Measurements from ENCODE around the gene KRT34. TPM values are rescaled to one million over a fixed set of nuclear protein-coding genes. Genes with fewer than 3 reads are reported as not detected.
A peak's percentile ranks its signal among the peaks of the same experiment; 100 is the strongest.
"Not testable (repeated sequence)": the region's sequence is repeated elsewhere in the genome, so short reads cannot be mapped to it uniquely, and the experiment has no call there.

Gene KRT34
- total and polyA plus RNA-seq, 9 donors = not detected

- H3K9me3 ChIP-seq (replicated peaks; ENCODE audit: control insufficient read depth, low read depth, low read length) = no peaks in the 10 kb centered on the region
- H3K27me3 ChIP-seq (ENCODE audit: control insufficient read depth, insufficient read depth, low read length) = no peaks in the 10 kb centered on the region
- no peak overlapping the region for H3K4me3 ChIP-seq (ENCODE audit: low read length)
- H3K27ac ChIP-seq (ENCODE audit: low read length) = no peak overlapping the region
- no peaks in the 10 kb centered on the region for H3K36me3 ChIP-seq (ENCODE audit: control insufficient read depth, insufficient read depth, low read length)
- no CpG with 5 or more reads among the region's 2 CpGs for WGBS (ENCODE audit: insufficient coverage)
- DNase-seq = no peak
- H3K4me1 ChIP-seq (ENCODE audit: control insufficient read depth, insufficient read depth, low read length) = peaks cover 2% of the 10 kb centered on the region
Measured at GRCh38 chr17:41369023-41369422, 13.1 kb downstream of the KRT34 start.

GRCh38 chr17:41367426-41368075 is 14.6 kb downstream of the KRT34 start:
- Histone ChIP-seq H3K36me3 (ENCODE audit: control insufficient read depth, insufficient read depth, low read length) (no peaks in the 10 kb centered on the region), H3K27ac (ENCODE audit: low read length) (no peak overlapping the region), H3K4me3 (ENCODE audit: low read length) (no peak overlapping the region), H3K9me3 (replicated peaks; ENCODE audit: control insufficient read depth, low read depth, low read length) (no peaks in the 10 kb centered on the region), H3K27me3 (ENCODE audit: control insufficient read depth, insufficient read depth, low read length) (peaks cover 4% of the 10 kb centered on the region), H3K4me1 (ENCODE audit: control insufficient read depth, insufficient read depth, low read length) (peaks cover 2% of the 10 kb centered on the region)
- DNase-seq = peak; percentile 22
- 82% methylated on average over 3 of the region's 10 CpGs for WGBS (ENCODE audit: insufficient coverage)

GRCh38 chr17:41366070-41366469 is 16.0 kb downstream of the KRT34 start:
- H3K36me3 ChIP-seq (ENCODE audit: control insufficient read depth, insufficient read depth, low read length) = no peaks in the 10 kb centered on the region
- no peak overlapping the region for H3K27ac ChIP-seq (ENCODE audit: low read length)

GRCh38 chr17:41363881-41364280 is 18.2 kb downstream of the KRT34 start:
- Histone ChIP-seq H3K27ac (ENCODE audit: low read length) (no peak overlapping the region), H3K27me3 (ENCODE audit: control insufficient read depth, insufficient read depth, low read length) (peaks cover 4% of the 10 kb centered on the region), H3K4me3 (ENCODE audit: low read length) (no peak overlapping the region), H3K9me3 (replicated peaks; ENCODE audit: control insufficient read depth, low read depth, low read length) (peaks cover 2% of the 10 kb centered on the region), H3K36me3 (ENCODE audit: control insufficient read depth, insufficient read depth, low read length) (no peaks in the 10 kb centered on the region), H3K4me1 (ENCODE audit: control insufficient read depth, insufficient read depth, low read length) (peaks cover 2% of the 10 kb centered on the region)
- no peak for DNase-seq
- WGBS (ENCODE audit: insufficient coverage) = 86% methylated on average over 1 of the region's 2 CpGs

More at GRCh38 chr17:41366070-41366469, 16.0 kb downstream of the KRT34 start:
- H3K4me3 ChIP-seq (ENCODE audit: low read length) = no peak overlapping the region
- peaks cover 4% of the 10 kb centered on the region for H3K27me3 ChIP-seq (ENCODE audit: control insufficient read depth, insufficient read depth, low read length)
- peaks cover 2% of the 10 kb centered on the region for H3K4me1 ChIP-seq (ENCODE audit: control insufficient read depth, insufficient read depth, low read length)
- H3K9me3 ChIP-seq (replicated peaks; ENCODE audit: control insufficient read depth, low read depth, low read length) = peaks cover 2% of the 10 kb centered on the region
- DNase-seq = no peak

- WGBS (ENCODE audit: insufficient coverage) = 76% methylated on average over 4 of the region's 5 CpGs
Measured at GRCh38 chr17:41360296-41360995, 21.7 kb downstream of the KRT34 start.

GRCh38 chr17:41354536-41354935 is 27.6 kb downstream of the KRT34 start:
- no peaks in the 10 kb centered on the region for H3K4me1 ChIP-seq (ENCODE audit: control insufficient read depth, insufficient read depth, low read length)
- WGBS (ENCODE audit: insufficient coverage) = no CpG with 5 or more reads among the region's 4 CpGs
- no peak for DNase-seq
- H3K36me3 ChIP-seq (ENCODE audit: control insufficient read depth, insufficient read depth, low read length) = no peaks in the 10 kb centered on the region
- H3K27me3 ChIP-seq (ENCODE audit: control insufficient read depth, insufficient read depth, low read length) = no peaks in the 10 kb centered on the region
- no peaks in the 10 kb centered on the region for H3K9me3 ChIP-seq (replicated peaks; ENCODE audit: control insufficient read depth, low read depth, low read length)
- H3K27ac ChIP-seq (ENCODE audit: low read length) = no peak overlapping the region
- no peak overlapping the region for H3K4me3 ChIP-seq (ENCODE audit: low read length)

More at GRCh38 chr17:41360296-41360995, 21.7 kb downstream of the KRT34 start:
- H3K4me3 ChIP-seq (ENCODE audit: low read length) = no peak overlapping the region
- no peaks in the 10 kb centered on the region for H3K36me3 ChIP-seq (ENCODE audit: control insufficient read depth, insufficient read depth, low read length)
- peaks cover 2% of the 10 kb centered on the region for H3K9me3 ChIP-seq (replicated peaks; ENCODE audit: control insufficient read depth, low read depth, low read length)
- no peak overlapping the region for H3K27ac ChIP-seq (ENCODE audit: low read length)
- peaks cover 4% of the 10 kb centered on the region for H3K27me3 ChIP-seq (ENCODE audit: control insufficient read depth, insufficient read depth, low read length)
- no peak for DNase-seq
- H3K4me1 ChIP-seq (ENCODE audit: control insufficient read depth, insufficient read depth, low read length) = peaks cover 2% of the 10 kb centered on the region

GRCh38 chr17:41352597-41353366 is 29.3 kb downstream of the KRT34 start:
- H3K27me3 ChIP-seq (ENCODE audit: control insufficient read depth, insufficient read depth, low read length) = no peaks in the 10 kb centered on the region
- 93% methylated on average over 2 of the region's 7 CpGs for WGBS (ENCODE audit: insufficient coverage)

GRCh38 chr17:41351177-41351576 is 30.9 kb downstream of the KRT34 start:
- WGBS (ENCODE audit: insufficient coverage) = no CpG with 5 or more reads among the region's 2 CpGs
- no peaks in the 10 kb centered on the region for H3K4me1 ChIP-seq (ENCODE audit: control insufficient read depth, insufficient read depth, low read length)
- no peak for DNase-seq
- H3K36me3 ChIP-seq (ENCODE audit: control insufficient read depth, insufficient read depth, low read length) = no peaks in the 10 kb centered on the region
- H3K9me3 ChIP-seq (replicated peaks; ENCODE audit: control insufficient read depth, low read depth, low read length) = no peaks in the 10 kb centered on the region
- H3K27me3 ChIP-seq (ENCODE audit: control insufficient read depth, insufficient read depth, low read length) = no peaks in the 10 kb centered on the region
- H3K4me3 ChIP-seq (ENCODE audit: low read length) = no peak overlapping the region
- H3K27ac ChIP-seq (ENCODE audit: low read length) = no peak overlapping the region

More at GRCh38 chr17:41352597-41353366, 29.3 kb downstream of the KRT34 start:
- Histone ChIP-seq H3K4me1 (ENCODE audit: control insufficient read depth, insufficient read depth, low read length) (no peaks in the 10 kb centered on the region), H3K9me3 (replicated peaks; ENCODE audit: control insufficient read depth, low read depth, low read length) (no peaks in the 10 kb centered on the region), H3K4me3 (ENCODE audit: low read length) (no peak overlapping the region), H3K36me3 (ENCODE audit: control insufficient read depth, insufficient read depth, low read length) (no peaks in the 10 kb centered on the region), H3K27ac (ENCODE audit: low read length) (no peak overlapping the region)
- no peak for DNase-seq

- not testable (repeated sequence) for DNase-seq; H3K27me3 ChIP-seq (ENCODE audit: control insufficient read depth, insufficient read depth, low read length); H3K9me3 ChIP-seq (replicated peaks; ENCODE audit: control insufficient read depth, low read depth, low read length); H3K4me3 ChIP-seq (ENCODE audit: low read length); H3K36me3 ChIP-seq (ENCODE audit: control insufficient read depth, insufficient read depth, low read length); H3K27ac ChIP-seq (ENCODE audit: low read length); H3K4me1 ChIP-seq (ENCODE audit: control insufficient read depth, insufficient read depth, low read length)
- WGBS (ENCODE audit: insufficient coverage) = 85% methylated on average over 12 of the region's 16 CpGs
Measured at GRCh38 chr17:41350381-41350878, 31.7 kb downstream of the KRT34 start, which contains the start of gene KRT33A. Gene KRT33A, minus strand, starts transcription at chr17:41350828. Its CDS starts 61 bp downstream, at chr17:41350767.
